ENCODE results near the gene ZNF649.
"Not testable (repeated sequence)": the region's sequence is repeated elsewhere in the genome, so short reads cannot be mapped to it uniquely, and the experiment has no call there.

ZNF649 gene

DNA sequence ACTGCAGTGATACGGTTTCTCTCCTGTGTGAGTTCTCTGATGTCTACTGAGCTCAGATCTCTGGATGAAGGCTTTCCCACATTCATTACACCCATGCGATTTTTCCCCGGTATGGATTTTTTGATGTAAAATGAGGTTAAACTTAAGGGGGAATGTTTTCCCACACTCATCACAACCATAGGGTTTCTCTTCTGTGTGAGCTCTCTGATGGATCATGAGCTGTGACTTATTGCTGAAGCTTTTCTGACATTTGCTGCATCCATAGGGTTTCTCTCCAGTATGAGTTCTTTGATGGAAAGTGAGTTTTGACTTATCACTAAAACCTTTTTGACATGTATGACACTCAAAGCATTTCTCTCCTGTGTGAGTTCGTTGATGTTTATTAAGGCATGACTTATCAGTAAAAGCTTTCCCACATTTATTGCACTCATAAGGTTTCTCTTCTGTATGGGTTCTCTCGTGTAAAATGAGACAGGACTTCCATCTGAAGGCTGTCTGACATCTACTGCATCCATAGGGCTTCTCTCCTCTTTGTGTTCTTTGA, 10.6 kb upstream of the ZNF649 start:
- TF ChIP-seq, protein P1, sequence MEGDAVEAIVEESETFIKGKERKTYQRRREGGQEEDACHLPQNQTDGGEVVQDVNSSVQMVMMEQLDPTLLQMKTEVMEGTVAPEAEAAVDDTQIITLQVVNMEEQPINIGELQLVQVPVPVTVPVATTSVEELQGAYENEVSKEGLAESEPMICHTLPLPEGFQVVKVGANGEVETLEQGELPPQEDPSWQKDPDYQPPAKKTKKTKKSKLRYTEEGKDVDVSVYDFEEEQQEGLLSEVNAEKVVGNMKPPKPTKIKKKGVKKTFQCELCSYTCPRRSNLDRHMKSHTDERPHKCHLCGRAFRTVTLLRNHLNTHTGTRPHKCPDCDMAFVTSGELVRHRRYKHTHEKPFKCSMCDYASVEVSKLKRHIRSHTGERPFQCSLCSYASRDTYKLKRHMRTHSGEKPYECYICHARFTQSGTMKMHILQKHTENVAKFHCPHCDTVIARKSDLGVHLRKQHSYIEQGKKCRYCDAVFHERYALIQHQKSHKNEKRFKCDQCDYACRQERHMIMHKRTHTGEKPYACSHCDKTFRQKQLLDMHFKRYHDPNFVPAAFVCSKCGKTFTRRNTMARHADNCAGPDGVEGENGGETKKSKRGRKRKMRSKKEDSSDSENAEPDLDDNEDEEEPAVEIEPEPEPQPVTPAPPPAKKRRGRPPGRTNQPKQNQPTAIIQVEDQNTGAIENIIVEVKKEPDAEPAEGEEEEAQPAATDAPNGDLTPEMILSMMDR (IDR thresholded peaks at IDR 0.05; ENCODE audit: borderline replicate concordance, insufficient read depth, low read depth, low read length), result no peak
- no peak overlapping the region for H3K4me3 ChIP-seq (ENCODE audit: low read depth, low read length)

DNA sequence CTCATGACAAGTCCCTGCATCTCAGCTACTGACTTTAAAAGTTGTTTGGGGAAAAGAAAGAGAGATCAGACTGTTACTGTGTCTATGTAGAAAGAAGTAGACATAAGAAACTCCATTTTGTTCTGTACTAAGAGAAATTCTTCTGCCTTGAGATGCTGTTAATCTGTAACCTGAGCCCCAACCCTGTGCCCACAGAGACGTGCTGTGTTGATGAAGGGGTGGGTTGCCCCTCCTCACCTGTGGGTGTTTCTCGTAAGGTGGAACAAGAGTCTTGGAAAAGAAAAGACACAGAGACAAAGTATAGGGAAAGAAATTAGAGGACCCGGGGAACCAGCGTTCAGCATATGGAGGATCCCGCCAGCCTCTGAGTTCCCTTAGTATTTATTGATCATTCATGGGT, 3.2 kb upstream of the ZNF649 start:
- not testable (repeated sequence) for H3K4me3 ChIP-seq (ENCODE audit: low read depth, low read length)

DNA sequence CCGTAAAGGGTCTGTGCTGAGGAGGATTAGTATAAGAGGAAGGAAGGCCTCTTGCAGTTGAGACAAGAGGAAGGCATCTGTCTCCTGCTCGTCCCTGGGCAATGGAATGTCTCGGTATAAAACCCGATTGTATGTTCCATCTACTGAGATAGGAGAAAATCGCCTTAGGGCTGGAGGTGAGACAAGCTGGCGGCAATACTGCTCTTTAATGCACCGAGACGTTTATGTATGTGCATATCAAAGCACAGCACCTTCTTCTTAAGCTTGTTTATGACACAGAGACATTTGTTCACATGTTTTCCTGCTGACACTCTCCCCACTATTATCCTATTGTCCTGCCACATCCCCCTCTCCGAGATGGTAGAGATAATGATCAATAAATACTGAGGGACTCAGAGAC, 1.3 kb upstream of the ZNF649 start:
- H3K4me3 ChIP-seq (ENCODE audit: low read depth, low read length), result not testable (repeated sequence)

DNA sequence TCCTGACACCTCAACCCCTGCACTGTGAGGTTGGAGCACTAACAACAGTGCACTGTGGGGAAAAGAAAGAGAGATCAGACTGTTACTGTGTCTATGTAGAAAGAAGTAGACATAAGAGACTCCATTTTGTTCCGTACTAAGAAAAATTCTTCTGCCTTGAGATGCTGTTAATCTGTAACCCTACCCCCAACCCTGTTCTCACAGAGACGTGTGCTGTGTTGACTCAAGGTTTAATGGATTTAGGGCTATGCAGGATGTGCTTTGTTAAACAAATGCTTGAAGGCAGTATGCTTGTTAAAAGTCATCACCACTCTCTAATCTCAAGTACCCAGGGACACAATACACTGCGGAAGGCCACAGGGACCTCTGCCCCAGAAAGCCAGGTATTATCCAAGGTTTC, 822 bp upstream of the ZNF649 start:
- H3K4me3 ChIP-seq (ENCODE audit: low read depth, low read length), result not testable (repeated sequence)

DNA sequence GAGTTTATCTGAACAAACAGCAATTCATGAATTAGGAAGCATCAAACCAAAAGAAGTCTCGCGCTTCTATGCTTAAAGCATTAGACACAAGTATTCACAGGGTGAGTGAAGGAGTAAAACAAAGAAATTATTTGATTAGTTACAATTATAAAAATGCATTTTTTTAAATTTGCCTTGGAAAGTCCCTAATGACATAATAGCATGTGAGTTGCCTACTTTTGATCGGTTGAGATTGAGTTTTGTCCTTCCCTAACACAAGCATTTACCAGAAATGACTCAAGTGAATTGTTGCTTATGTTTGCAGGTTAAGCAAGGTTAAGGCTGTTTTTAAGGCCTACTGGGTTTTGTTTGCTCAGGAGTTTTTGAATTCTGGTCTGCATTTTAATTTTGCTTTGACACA, 389 bp upstream of the ZNF649 start:
- TF ChIP-seq, protein P1 (IDR thresholded peaks at IDR 0.05; ENCODE audit: borderline replicate concordance, insufficient read depth, low read depth, low read length), result no peak
- H3K4me3 ChIP-seq (ENCODE audit: low read depth, low read length), result no peak overlapping the region

DNA sequence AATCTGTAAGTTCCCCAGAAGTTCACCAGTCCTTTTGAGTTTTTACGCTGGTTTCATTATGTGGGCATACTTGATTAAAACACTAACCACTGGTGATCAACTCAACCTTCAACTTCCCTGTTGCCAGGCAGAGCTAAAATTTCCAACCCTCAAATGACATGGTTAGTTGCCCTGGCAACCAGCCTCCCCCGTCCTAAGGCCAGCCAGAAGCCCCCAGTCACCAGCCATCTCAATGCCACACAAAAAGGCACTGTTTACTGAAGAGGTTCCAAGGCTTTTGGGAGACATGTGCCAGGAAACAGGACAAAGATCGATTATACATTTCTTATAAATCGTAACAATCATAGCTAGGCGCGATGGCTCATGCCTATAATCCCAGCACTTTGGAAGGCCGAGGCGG, 1.6 kb downstream of the ZNF649 start:
- TF ChIP-seq, protein P1 (IDR thresholded peaks at IDR 0.05; ENCODE audit: borderline replicate concordance, insufficient read depth, low read depth, low read length), result no peak
- H3K4me3 ChIP-seq (ENCODE audit: low read depth, low read length), result no peak overlapping the region

DNA sequence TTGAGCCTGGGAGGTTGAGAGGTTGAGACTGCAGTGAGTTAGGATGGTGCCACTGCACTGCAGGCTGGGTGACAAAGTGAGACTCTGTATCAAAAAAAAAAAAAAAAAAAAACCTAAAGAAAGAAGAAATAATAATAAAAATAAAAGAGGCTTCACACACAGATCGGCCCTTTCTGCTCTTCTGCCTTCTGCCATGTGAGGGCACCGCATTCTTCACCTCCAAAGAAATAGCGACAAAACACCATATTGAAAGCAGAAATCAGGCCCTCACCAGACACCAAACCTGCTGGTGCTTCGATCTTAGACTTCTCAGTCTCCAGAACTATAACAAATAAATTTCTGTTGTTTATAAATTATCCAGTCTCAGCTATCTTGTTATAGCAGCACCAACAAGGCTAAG, 3.0 kb downstream of the ZNF649 start:
- TF ChIP-seq, protein P1 (IDR thresholded peaks at IDR 0.05; ENCODE audit: borderline replicate concordance, insufficient read depth, low read depth, low read length), result no peak
- no peak overlapping the region for H3K4me3 ChIP-seq (ENCODE audit: low read depth, low read length)

DNA sequence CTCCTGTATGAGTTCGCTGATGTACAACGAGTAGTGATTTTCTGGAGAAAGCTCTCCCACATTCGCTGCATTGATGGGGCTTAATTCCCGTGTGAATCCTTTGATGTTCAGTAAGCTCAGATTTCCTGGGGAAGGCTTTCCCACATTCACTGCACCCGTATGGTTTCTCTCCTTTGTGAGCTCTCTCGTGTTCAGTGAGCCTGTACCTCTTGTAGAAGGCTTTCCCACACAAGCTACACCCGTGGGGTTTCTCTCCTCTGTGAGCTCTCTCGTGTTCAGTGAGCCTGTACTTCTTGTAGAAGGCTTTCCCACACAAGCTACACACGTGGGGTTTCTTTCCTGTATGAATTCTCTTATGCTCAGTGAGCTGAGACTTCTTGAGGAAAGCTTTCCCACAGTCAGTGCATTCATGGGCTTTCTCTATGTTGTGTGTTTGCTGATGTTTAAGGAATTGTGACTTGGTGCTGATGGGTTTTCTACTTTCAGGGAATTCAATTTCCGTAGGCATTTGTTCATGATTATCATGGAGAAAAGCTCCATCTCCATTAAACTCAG, 13.5 kb downstream of the ZNF649 start:
- no peak overlapping the region for H3K4me3 ChIP-seq (ENCODE audit: low read depth, low read length)
- TF ChIP-seq, protein P1 (IDR thresholded peaks at IDR 0.05; ENCODE audit: borderline replicate concordance, insufficient read depth, low read depth, low read length), result no peak

DNA sequence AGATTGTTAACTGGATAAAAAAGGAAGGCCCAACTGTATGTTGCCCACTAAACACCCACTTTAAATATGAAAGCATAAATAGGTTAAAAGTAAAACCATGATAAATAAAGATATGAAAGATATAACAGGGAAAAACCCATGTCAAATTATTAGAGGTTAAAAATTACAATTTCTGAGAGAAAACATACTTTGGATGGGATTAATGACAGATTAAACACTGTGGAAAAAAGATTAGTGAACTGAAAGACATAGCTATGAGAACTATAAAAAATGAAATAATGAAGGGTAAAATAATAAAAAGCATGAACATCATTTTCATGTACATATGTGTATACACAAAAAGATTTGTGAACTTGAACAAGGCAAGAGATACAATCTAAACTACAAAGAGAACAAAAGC, 14.9 kb downstream of the ZNF649 start:
- H3K4me3 ChIP-seq (ENCODE audit: low read depth, low read length), result no peak overlapping the region
- TF ChIP-seq, protein P1 (IDR thresholded peaks at IDR 0.05; ENCODE audit: borderline replicate concordance, insufficient read depth, low read depth, low read length), result no peak
